HG03108 (cell line): Measurements from ENCODE around the gene CYBRD1.
"Not testable (repeated sequence)": the region's sequence is repeated elsewhere in the genome, so short reads cannot be mapped to it uniquely, and the experiment has no call there.

ENCODE experiments used
- ATAC-seq: cut with Tn5 transposase; IDR thresholded peaks from one replicate; pipeline ENCODE4 v1.9.1; 2021; ENCODE audit warnings: moderate library complexity; ENCODE audit not compliant: unreplicated experiment

CYBRD1 gene

DNA sequence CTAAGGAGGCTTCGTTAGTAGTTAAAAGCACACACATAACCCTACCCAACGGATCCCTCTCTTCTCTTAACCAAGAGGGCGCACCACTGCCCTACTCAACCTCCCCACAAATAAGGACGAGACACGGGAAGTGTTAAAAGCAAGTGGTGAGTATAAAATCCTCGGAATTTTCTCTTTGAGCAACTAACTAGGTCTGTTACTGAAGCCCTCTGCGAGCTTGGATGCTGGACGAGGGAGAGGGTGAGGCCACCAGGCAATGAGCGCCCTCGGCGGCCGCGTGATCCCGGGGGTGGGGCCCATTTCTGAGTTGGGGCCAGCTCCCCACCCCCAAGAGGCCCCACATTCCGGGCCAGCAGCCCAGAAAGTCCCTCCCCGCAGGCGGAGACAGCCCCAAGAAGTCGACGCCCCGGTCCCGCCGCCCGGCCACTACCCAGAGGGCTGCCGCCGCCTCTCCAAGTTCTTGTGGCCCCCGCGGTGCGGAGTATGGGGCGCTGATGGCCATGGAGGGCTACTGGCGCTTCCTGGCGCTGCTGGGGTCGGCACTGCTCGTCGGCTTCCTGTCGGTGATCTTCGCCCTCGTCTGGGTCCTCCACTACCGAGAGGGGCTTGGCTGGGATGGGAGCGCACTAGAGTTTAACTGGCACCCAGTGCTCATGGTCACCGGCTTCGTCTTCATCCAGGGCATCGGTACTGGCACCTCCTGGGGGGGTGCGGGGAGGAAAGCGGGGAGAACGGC is at the start of gene CYBRD1:
Gene CYBRD1, plus strand, starts transcription at position 423 of the 736 bp plus-strand sequence. Its CDS starts 72 bp downstream, at position 495.
- peak; percentile 34 for ATAC-seq

- ATAC-seq: no peak
Measured at GRCh38 chr2:171475979-171476378, 46.3 kb upstream of the CYBRD1 start.

DNA sequence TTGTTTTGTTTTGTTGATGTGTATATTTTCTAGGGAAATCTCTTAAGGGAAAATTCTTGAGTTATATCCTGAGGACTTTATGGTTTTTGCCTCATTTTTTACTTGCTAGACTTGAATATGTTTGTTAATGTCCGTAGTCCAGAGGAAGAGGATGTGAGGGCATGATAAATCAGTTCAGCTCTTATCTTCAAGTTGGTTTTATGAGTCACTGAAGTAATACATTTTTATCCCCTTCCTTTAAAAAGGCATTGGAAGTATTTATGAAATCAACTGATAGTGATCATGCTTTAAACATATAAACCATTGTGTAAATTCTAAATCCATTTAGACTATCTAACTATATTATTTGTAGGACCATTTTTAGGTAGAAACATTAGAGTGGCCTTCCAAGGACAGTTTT is 43.9 kb upstream of the CYBRD1 start:
- ATAC-seq: no peak

DNA sequence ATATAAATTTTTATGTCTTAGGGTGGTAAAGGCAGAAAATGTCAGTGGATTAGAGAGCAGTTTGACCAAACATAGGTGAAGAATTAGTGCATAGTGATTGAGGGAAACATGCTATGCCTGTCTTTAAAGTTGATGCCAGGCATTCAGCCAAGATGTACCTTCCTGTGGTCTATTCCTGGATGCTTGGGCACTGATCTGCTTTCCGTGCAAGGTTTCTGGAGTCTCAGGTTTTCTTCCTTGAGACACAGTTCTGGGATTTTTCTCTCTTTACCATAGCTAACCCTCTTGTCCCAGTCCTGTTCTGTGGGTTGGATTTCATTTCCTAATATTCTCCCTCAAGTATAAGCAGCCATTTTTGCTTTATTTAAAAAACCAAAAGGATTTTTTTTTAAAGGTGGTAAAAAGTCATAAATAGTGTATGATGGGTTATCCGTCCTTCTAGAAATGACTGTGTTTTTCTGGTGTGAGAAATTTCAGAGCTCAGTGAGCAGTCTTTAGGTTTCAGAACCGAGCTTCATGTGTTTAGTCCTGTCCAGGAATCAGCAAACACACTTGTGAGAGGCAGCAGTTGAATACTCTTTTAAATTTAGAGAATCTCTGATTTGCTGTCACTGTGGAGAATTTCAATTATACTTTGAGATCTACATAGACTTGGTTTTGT is 43.0 kb upstream of the CYBRD1 start:
- no peak for ATAC-seq

GRCh38 chr2:171480908-171481307 is 41.4 kb upstream of the CYBRD1 start:
- ATAC-seq: no peak

GRCh38 chr2:171482308-171482707 is 40.0 kb upstream of the CYBRD1 start:
- ATAC-seq: peak; percentile 53

GRCh38 chr2:171482877-171483276 is 39.4 kb upstream of the CYBRD1 start:
- ATAC-seq: no peak

GRCh38 chr2:171483793-171484192 is 38.5 kb upstream of the CYBRD1 start:
- ATAC-seq: no peak

DNA sequence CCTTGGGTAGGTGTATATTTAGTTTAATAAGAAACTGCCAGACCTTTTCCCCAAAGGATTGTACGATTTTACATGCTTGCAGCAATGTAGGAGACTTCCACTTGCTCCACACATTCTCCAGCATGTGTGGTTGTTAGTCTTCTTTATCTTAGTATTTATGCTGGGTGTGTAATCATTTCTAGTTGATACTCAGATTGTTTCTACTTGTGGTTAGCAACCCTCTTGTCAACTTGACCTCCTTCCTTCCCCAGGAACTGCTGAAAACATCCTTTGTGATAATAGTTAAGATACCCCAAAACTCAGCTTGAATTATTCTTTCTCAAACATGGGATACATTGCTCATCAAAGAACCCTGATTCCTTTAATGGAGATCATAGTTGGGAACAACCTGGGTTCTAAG is 37.2 kb upstream of the CYBRD1 start:
- no peak for ATAC-seq

GRCh38 chr2:171487201-171487600 is 35.1 kb upstream of the CYBRD1 start:
- ATAC-seq: no peak

- ATAC-seq: no peak
Measured at GRCh38 chr2:171487803-171488259, 34.4 kb upstream of the CYBRD1 start.

DNA sequence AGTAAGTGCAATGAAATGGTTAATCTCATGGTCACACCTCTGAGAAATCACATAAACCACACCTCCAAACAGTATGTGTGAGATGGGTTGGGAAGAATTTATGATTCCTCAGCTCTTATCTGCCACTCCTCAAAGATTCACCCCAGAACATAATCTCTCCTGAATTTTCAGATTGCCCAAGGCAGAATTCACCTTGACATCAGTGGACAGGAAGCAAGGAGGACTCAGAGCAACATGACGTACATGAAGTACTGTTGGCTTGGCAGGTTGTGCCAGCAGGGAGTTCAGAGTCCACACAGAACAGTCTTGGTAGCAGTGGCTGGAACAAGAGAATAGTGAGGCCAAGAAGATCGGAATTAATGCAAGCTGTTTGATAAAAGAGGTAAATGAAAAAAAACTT is 31.7 kb upstream of the CYBRD1 start:
- ATAC-seq: no peak

GRCh38 chr2:171491292-171491691 is 31.0 kb upstream of the CYBRD1 start:
- no peak for ATAC-seq

DNA sequence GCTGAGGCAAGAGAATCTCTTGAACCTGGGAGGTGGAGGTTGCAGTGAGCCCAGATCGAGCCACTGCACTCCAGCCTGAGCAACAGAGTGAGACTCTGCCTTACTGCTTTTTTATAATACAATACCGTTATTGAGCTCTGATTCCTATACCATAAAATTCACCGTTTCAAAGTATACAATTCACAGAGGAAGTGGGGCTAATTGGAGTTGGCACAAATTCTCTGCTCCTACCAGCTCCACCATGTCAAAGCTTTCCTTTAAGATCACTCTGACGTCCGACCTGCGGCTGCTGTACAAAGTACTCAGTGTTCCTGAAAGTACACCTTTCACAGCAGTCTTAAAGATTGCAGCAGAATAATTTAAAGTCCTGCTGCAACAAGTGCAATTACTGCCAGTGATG is 29.6 kb upstream of the CYBRD1 start:
- no peak for ATAC-seq

- ATAC-seq: not testable (repeated sequence)
Measured at GRCh38 chr2:171497664-171498063, 24.6 kb upstream of the CYBRD1 start.

- no peak for ATAC-seq
Measured at GRCh38 chr2:171505374-171505773, 16.9 kb upstream of the CYBRD1 start.

- ATAC-seq: peak; percentile 64
Measured at GRCh38 chr2:171509945-171510731, 12.1 kb upstream of the CYBRD1 start.

- ATAC-seq: no peak
Measured at GRCh38 chr2:171512014-171512413, 10.3 kb upstream of the CYBRD1 start.

- no peak for ATAC-seq
Measured at GRCh38 chr2:171512683-171513195, 9.5 kb upstream of the CYBRD1 start.

DNA sequence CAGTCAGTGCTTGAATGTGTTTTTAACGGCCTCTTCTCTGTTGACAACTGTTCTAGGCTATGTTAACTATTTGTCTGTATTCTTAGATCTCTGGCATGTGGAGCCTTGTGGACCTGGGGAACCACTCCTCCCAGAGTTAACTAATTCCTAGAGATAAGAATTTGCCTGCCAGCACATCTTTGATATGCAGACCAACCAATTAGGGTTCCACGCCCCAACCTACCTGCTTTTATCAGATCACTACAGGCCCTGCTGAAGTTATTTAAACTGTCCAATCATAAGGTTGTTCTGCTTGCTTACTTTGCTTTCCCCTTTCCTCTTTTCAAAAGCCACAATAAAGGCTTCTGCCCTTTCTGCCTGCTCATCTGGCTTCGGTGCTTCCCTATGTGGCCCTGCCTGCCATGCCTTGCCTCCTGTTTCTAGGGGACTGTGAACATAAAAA is 8.5 kb upstream of the CYBRD1 start:
- no peak for ATAC-seq

DNA sequence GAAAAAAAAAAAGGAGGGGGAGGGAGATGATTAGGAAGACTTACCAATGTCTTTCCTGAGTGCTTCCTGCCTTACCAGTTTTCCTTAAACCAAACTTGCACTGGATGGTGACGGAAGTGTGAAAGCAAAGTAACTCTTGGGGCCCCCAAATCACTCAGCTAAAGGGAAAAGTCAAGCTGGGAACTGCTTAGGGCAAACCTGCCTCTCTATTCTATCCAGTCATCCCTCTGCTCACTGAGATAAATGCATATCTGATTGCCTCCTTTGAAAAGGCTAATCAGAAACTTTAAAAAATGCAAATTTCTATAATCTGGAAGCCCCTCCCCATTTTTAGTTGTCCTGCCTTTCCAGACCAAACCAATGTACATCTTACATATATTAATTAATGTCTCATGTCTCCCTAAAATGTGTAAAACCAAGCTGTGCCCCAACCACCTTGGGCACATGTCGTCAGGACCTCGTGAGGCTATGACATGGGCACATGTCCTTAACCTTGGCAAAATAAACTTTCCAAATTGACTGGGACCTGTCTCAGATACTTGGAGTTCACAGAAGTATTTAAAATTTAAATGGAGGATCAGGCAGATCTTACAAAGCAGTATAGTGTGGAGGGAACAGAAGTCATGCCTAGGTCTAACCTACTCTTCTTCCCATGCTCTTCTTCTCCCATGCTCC is 7.2 kb upstream of the CYBRD1 start:
- no peak for ATAC-seq
